HEK293T (cell line): ENCODE data around the gene MAGEB17.

Experiments
- ARNT ChIP-seq: fragments of 450-650 bp; IDR thresholded peaks from 2 replicates; pipeline ENCODE4 v1.6.1; 2017; ENCODE audit warnings: mild to moderate bottlenecking
- BHLHE40 ChIP-seq: fragments of 450-650 bp; IDR thresholded peaks from 2 replicates; pipeline ENCODE4 v1.6.1; 2016; ENCODE audit warnings: mild to moderate bottlenecking, moderate library complexity, borderline replicate concordance
- ELF4 ChIP-seq: fragments of 450-650 bp; IDR thresholded peaks from 2 replicates; pipeline ENCODE4 v1.6.1; 2017; ENCODE audit warnings: antibody characterized with exemption
- FOXA1 ChIP-seq: fragments of 450-650 bp; IDR thresholded peaks from 2 replicates; pipeline ENCODE4 v1.6.1; 2016; ENCODE audit warnings: mild to moderate bottlenecking
- FOXK2 ChIP-seq: fragments of 450-650 bp; IDR thresholded peaks from 2 replicates; pipeline ENCODE4 v1.6.1; 2016; ENCODE audit warnings: mild to moderate bottlenecking
- FOXM1 ChIP-seq: fragments of 450-650 bp; IDR thresholded peaks from 2 replicates; pipeline ENCODE4 v1.6.1; 2017; ENCODE audit warnings: mild to moderate bottlenecking, borderline replicate concordance
- HDGF ChIP-seq: fragments of 450-650 bp; IDR thresholded peaks from 2 replicates; pipeline ENCODE4 v1.6.1; 2017; ENCODE audit warnings: antibody characterized with exemption, borderline replicate concordance
- L3MBTL2 ChIP-seq: fragments of 450-650 bp; conservative IDR thresholded peaks from 2 replicates; pipeline ENCODE4 v1.6.1; 2016; ENCODE audit warnings: mild to moderate bottlenecking
- NFRKB ChIP-seq: fragments of 450-650 bp; IDR thresholded peaks from 2 replicates; pipeline ENCODE4 v1.6.1; 2016; ENCODE audit warnings: mild to moderate bottlenecking, moderate library complexity
- PKNOX1 ChIP-seq: fragments of 450-650 bp; IDR thresholded peaks from 2 replicates; pipeline ENCODE4 v1.6.1; 2016
- SP1 ChIP-seq: fragments of 450-650 bp; IDR thresholded peaks from 2 replicates; pipeline ENCODE4 v1.6.1; 2017
- SUZ12 ChIP-seq: fragments of 450-650 bp; IDR thresholded peaks from 2 replicates; pipeline ENCODE4 v1.6.1; 2016; ENCODE audit warnings: mild to moderate bottlenecking
- ZNF384 ChIP-seq: fragments of 450-650 bp; IDR thresholded peaks from 2 replicates; pipeline ENCODE4 v1.6.1; 2016

GRCh38 chrX:16187024-16187760, 19.9 kb downstream of the MAGEB17 start:
- TF ChIP-seq SP1: no peak
- TF ChIP-seq FOXK2: no peak
- no peak for TF ChIP-seq NFRKB
- TF ChIP-seq PKNOX1: no peak
- TF ChIP-seq L3MBTL2: no peak
- TF ChIP-seq FOXM1: no peak
- no peak for TF ChIP-seq FOXA1
- no peak for TF ChIP-seq ZNF384
- no peak for TF ChIP-seq ARNT
- TF ChIP-seq ELF4: no peak
- no peak for TF ChIP-seq BHLHE40
- TF ChIP-seq SUZ12: no peak
- TF ChIP-seq HDGF: no peak
